ENCODE measurements around the gene VMA21.

DNA sequence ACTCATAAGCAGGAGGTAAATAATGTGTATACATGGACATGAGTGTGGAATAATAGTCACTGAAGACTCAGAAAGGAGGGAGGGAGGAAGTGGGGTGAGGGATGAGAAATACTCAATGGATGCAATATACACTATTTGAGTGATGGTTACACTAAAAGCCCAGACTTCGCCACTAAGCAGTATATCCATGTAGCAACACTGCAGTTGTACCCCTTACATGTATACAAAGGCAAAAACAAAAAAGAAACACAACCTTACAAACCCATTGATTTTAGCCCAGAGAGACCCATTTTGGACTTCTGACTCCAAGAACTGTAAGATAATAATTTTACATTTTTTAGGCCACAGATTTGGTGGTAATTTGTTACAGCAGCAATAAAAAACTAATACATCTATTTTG, 51.5 kb downstream of the VMA21 start:
- TF ChIP-seq EZH2 (IDR thresholded peaks at IDR 0.05): no peak
- TF ChIP-seq CTCF (IDR thresholded peaks at IDR 0.05): no peak
